ENCODE data around the gene CDC42SE1.

CDC42SE1 gene

DNA sequence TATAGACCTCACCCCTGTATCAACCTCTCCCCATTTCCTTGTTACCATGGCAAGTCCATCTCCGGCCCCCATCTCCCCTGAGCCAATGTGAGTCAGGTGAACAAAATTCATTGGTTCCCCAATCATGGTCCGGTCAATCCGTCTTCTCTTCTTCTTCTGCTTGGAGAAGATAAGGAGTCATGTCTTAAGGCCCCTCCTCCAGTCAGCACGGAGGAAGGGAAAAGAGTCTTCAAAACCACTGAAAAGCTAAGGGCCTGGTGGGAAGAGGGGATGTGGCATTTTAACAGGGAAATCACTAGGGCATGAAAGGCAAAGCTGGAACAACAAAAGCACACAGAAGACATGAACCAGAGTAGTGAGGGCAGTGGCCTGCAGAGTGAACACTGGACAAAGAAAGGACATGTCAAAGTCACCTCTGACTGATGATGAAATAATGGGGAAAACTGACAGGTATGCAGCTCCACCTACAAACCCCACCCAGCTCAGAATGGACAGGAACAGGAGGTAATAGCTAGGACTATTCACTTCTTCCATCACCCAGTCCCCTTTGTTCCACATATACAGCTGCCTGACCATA lies 4.4 kb downstream of the CDC42SE1 start:
- TF ChIP-seq, protein P1, sequence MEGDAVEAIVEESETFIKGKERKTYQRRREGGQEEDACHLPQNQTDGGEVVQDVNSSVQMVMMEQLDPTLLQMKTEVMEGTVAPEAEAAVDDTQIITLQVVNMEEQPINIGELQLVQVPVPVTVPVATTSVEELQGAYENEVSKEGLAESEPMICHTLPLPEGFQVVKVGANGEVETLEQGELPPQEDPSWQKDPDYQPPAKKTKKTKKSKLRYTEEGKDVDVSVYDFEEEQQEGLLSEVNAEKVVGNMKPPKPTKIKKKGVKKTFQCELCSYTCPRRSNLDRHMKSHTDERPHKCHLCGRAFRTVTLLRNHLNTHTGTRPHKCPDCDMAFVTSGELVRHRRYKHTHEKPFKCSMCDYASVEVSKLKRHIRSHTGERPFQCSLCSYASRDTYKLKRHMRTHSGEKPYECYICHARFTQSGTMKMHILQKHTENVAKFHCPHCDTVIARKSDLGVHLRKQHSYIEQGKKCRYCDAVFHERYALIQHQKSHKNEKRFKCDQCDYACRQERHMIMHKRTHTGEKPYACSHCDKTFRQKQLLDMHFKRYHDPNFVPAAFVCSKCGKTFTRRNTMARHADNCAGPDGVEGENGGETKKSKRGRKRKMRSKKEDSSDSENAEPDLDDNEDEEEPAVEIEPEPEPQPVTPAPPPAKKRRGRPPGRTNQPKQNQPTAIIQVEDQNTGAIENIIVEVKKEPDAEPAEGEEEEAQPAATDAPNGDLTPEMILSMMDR (IDR thresholded peaks at IDR 0.05; ENCODE audit: low read depth, low read length): no peak
- no peak overlapping the region for H3K4me3 ChIP-seq (ENCODE audit: low read depth, low read length)
- in situ Hi-C loops (cut with HindIII; ENCODE audit: low sequenced_read_pairs): no loop called here
- no peak for DNase-seq (ENCODE audit: low read depth, low spot score)

DNA sequence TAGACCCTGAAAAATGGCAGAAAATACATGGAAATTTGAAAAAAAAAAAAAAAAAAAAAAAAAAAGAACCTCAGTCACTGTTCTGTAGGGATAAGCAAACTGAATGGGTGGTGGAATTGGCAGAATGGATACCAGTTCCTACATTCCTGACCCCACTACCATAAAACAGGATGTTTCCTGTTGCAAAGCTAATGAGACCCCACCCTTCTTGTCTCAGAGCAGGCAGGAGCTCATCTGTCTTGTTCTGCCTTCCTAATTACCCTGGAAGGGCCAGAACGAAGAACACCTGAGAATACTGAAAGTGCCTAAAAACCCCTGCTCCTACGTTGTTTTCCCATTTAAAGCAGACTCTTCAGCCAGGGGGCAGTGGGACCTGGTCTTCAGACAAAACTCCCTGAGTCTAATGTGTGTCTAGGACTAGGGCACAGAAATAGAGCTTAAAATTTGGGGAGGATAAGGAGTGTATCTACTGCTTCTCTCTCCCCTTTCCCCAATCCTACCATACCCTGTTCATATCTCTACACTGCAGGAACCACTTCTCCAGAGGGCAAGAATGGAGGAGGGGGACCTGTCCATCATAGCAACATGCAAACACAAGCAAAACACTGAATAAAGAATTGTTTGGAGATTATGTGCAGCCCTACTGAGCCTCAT lies 7.9 kb downstream of the CDC42SE1 start:
- in situ Hi-C loops (cut with HindIII; ENCODE audit: low sequenced_read_pairs): no loop called here
- TF ChIP-seq, protein P1 (IDR thresholded peaks at IDR 0.05; ENCODE audit: low read depth, low read length): no peak
- DNase-seq (ENCODE audit: low read depth, low spot score): no peak
- no peak overlapping the region for H3K4me3 ChIP-seq (ENCODE audit: low read depth, low read length)

DNA sequence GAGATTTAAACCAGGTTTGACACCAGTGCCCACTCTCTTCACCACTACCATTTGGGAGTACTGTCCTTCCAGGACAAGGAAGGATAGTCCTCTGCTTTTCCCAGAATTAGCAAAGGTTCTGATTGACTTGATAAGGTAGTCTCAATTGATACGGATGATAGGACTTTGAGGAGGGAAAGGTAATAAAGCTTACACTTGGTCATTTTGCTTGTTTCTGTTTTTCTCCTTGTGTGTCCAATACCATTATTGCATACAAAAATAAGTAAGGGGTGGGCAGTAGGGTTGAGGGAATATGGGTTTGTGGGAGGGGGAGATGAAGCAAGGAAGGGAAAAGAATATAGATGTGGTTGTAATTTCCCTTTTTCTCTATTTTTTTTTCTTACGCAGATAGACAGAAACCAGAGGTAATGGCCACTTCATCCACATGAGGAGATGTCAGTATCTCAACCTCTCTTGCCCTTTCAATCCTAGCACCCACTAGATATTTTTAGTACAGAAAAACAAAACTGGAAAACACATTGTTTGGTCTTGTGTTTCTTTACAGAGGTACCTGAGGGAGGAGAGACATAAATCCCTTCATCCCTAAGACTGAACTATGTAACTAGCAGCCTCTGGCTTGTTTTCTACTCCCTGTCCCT lies 9.3 kb downstream of the CDC42SE1 start:
- H3K4me3 ChIP-seq (ENCODE audit: low read depth, low read length): no peak overlapping the region
- in situ Hi-C loops (cut with HindIII; ENCODE audit: low sequenced_read_pairs): no loop called here
- TF ChIP-seq, protein P1 (IDR thresholded peaks at IDR 0.05; ENCODE audit: low read depth, low read length): no peak
- no peak for DNase-seq (ENCODE audit: low read depth, low spot score)

DNA sequence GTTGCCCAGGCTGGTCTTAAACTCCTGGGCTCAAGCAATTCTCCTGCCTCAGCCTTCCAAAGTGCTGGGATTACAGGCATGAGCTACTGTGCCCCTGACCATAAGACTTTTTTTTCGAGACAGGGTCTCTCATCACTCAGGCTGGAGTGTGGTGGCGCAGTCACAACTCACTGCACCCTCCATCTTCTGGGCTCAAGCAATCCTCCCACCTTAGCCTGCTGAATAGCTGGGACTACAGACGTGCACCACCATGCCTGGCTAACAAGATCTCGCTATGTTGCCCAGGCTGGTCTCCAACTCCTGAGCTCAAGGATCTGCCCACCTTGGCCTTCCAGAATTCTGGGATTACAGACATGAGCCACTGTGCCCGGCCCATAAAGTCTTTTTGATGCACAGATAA lies 10.0 kb downstream of the CDC42SE1 start:
- in situ Hi-C loops (cut with HindIII; ENCODE audit: low sequenced_read_pairs): no loop called here
- TF ChIP-seq, protein P1 (IDR thresholded peaks at IDR 0.05; ENCODE audit: low read depth, low read length): no peak
- H3K4me3 ChIP-seq (ENCODE audit: low read depth, low read length): no peak overlapping the region
- DNase-seq (ENCODE audit: low read depth, low spot score): no peak

DNA sequence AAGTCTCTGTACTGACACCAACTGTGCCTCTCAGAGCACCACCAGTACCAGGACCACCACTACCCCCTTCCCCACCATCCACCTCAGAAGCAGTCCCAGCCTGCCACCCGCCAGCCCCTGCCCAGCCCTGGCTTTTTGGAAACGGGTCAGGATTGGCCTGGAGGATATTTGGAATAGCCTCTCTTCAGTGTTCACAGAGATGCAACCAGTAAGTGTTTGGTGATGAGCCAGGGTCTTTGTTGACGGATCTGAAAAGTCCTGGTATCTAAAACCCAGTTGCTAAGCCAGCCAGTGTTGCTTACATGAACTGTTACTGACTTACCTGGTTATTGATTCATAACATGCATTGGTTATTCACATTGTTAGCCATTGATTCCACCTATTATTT lies 10.8 kb downstream of the CDC42SE1 start:
- in situ Hi-C loops (cut with HindIII; ENCODE audit: low sequenced_read_pairs): no loop called here
- DNase-seq (ENCODE audit: low read depth, low spot score): no peak
- H3K4me3 ChIP-seq (ENCODE audit: low read depth, low read length): peak overlapping the region; percentile 70
- TF ChIP-seq, protein P1 (IDR thresholded peaks at IDR 0.05; ENCODE audit: low read depth, low read length): peak; percentile 59

DNA sequence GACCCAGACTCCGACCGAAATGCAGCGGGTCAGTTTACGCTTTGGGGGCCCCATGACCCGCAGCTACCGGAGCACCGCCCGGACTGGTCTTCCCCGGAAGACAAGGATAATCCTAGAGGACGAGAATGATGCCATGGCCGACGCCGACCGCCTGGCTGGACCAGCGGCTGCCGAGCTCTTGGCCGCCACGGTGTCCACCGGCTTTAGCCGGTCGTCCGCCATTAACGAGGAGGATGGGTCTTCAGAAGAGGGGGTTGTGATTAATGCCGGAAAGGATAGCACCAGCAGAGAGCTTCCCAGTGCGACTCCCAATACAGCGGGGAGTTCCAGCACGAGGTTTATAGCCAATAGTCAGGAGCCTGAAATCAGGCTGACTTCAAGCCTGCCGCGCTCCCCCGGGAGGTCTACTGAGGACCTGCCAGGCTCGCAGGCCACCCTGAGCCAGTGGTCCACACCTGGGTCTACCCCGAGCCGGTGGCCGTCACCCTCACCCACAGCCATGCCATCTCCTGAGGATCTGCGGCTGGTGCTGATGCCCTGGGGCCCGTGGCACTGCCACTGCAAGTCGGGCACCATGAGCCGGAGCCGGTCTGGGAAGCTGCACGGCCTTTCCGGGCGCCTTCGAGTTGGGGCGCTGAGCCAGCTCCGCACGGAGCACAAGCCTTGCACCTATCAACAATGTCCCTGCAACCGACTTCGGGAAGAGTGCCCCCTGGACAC lies 11.3 kb downstream of the CDC42SE1 start:
- peak; percentile 63 for DNase-seq (ENCODE audit: low read depth, low spot score)
- in situ Hi-C loops (cut with HindIII; ENCODE audit: low sequenced_read_pairs): no loop called here
- peak overlapping the region; percentile 70 for H3K4me3 ChIP-seq (ENCODE audit: low read depth, low read length)
- TF ChIP-seq, protein P1 (IDR thresholded peaks at IDR 0.05; ENCODE audit: low read depth, low read length): no peak

Measured in astrocyte of the spinal cord (primary cell).